GM19455 (cell line): ENCODE data around the gene CAMTA1.
"Not testable (repeated sequence)": the region's sequence is repeated elsewhere in the genome, so short reads cannot be mapped to it uniquely, and the experiment has no call there.

ENCODE experiments used
- ATAC-seq: cut with Tn5 transposase; IDR thresholded peaks from one replicate; pipeline ENCODE4 v1.9.1; 2021; ENCODE audit not compliant: unreplicated experiment

Gene CAMTA1

DNA sequence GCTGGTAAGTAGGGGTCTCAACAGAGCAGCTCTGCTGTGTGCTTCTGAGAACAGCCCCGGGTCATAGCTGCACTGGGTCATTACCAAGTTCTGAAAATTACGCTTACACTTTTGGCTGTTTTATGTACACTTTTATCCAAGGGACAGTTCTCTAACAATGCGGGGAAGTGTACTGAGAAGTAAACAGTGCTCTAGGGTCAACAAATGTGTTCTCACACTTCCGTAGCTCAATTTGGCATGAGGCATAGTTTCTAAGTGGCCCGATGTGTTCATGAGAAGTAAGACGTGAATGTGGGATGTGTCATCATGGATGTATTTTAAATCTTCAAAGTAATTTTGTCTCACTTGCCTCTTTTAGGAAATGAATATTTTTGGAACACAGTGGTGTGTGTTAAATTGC lies 975.0 kb downstream of the CAMTA1 start:
- ATAC-seq, result no peak

DNA sequence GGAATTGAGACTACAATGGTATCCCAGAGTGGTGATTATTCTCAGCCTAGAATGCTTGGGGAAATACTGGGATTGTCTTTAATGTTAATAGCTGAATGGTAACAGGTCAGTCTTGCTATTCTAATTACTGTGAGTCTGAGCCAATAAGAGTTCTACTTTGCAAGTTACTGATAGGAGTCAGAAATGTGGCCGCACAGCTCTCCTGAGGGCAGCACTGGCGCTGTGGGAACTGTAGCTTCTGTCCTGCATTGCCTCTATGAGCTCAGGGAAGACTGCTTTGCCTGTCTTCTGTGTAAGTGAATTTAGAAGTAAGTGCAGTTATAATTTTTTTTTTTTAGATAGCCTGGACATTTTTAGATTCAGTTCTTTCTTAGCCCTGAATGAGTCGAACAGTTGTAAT lies 975.8 kb downstream of the CAMTA1 start:
- no peak for ATAC-seq

DNA sequence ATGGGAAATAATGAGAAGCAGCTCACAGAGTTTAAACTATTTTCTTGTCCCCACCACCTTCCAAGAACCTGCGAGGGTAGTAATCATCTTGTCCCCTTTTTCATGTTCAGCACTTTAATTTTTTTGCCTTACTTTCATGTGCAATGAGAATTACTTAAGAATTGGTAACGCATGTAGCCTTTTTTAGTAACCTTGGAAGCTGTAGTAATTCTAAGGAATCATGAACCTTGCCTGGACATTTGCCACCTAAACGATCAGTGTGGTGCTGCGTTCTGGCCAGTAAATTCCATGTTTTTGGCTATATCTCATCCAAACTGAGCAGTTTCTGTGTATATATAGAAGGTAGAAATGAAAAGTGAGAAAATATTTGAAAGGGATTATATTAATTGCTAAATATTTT lies 981.9 kb downstream of the CAMTA1 start:
- no peak for ATAC-seq

DNA sequence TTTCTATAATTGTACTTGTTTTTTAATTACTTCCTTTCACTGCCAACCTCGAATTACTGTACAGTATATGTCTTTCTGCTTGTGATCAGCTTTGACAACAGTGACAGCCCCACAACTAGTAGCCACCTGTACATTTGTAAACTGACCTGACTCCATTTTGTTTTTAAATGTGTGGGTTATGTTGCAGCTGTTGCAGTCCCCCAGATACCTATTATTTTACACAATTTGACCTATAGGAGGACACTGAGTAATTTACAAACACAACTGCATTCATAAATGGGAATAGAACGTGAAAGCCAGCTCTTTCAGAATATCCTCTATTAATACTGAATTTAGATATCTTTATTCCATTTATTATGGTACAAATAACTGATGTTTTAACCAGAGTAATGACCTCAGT lies 983.3 kb downstream of the CAMTA1 start:
- no peak for ATAC-seq

DNA sequence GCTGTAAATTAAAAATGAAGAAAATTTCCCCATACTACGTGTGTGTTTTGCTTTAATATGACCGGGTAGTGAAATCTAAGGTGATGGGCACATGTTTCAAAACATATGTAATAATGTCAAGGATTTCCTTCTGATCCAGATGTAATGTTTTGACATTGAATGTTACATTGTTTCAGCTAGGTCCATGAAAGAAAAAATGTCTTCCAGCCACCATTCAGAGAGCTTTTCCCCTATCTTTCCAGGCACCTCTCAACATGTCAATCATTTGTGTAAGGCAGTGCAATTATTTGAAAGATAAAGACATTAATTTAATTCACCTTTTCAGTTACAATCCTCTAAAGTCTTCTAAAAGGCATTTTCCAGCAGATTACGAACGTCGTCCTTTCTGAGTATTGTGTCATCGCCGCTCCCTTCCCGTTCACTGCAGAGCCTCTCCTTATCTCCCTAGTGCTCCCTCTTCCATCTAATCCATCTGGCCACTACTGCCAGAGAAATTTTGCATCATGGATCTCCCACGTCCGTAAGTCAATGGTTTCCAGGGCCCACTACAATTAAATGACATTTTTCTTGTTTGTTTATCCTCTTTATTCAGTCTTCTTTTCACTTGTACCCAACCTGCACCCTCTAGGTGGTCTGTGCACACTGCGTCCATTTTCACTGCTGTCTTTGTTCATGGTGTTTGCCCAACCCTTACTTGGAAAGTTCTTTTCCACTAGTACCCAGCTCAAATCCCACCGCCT lies 984.6 kb downstream of the CAMTA1 start:
- ATAC-seq, result no peak

DNA sequence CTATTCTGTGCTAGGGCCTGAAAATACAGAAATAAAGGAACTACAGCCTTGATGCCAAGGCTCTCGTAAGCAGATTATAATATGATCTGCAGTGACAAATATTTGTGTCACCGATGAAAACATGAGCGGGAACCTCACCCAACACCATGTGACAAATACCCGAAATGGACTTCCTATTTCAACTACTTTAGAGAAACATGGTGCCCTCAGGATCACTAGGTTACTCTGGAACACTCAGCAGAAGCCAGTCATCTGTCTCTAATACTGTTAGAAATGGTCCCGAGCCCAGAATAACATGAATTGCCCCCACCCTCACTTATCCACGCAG lies 985.4 kb downstream of the CAMTA1 start:
- peak; percentile 5 for ATAC-seq

DNA sequence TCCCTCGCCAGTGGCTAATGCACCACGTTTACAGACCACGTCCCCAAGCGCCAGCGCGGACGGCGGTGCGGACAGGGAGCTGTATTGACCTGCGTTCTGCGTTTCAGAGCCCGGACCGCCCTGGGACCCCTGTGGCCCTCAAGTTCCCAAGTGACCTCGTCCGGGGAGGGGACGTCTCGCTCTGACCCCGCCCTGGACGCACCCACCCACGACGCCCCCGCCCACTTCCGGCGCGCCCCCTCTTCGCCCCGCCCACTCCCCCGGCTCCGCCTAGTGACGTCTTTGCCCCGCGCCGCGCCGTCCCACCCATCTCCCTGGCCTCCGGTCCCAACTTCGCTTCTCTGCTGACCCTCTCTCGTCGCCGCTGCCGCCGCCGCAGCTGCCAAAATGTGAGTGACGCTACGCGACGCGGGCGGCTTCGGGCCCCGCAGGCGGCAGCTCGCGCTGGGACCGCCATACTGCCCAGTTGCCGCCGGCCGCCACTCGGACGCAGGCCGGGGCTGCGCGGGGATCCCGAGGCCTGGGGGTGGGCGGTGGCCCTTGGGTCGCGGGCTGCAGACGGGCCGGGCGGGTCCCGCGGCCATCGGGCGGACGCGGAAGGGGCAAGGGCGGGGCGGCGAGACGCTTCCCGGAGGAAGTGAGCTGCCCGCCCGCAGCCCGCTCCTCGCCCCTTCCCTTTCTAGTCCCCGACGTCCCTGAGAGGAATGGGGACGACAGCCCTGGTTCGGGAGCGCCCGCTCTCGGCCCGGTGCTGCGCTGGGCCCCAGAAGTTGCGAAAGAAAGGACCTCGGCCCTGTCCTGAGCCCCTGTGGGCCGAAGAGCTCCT lies 986.0 kb downstream of the CAMTA1 start, which contains the start of gene VAMP3:
TSS of gene VAMP3 (plus strand) at position 300 of the 826 bp plus-strand sequence. CDS start at position 388, 88 bp downstream.
- ATAC-seq, result peak; percentile 85

DNA sequence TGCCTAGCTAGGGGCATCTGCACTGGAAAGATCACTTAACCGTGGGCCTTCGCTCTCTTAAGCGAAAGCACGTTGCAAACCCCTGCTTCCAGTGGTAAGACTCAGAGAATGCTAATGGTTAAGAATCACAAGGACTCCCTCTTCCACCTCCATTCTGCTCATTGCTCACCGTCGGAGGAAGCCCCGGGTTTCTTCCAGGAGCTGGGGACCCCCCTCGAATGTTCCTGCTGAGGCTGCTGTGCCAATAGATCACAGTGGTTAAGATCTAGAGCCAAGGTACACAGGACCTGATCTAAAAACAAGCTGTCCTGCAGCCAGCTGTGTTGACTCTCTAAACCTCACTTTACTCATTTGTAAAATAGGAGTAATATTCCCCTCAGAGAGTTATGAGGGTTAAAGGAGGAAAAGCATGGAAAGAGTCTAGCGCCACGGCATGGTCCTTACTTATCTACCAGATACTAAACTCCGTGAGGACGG lies 986.6 kb downstream of the CAMTA1 start:
- no peak for ATAC-seq

DNA sequence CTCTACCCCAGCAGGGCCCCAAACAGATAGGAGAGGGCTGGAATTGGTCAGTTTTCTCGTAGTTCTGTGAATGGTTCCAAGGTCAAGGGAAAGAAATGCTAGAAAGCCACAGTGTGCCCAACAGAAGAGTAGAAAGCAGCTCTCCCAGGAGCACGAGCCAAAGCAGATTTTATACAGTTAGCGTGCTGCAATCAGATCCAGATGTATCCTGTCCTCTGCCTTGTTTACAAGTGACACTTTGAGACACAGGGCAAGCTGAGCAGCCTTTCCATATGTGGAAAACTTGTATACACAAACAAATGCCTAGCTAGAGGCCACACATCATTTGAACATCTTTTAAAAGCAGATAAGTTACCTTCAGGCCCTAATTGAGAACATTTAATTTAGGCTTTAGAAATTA lies 992.3 kb downstream of the CAMTA1 start:
- ATAC-seq, result no peak

DNA sequence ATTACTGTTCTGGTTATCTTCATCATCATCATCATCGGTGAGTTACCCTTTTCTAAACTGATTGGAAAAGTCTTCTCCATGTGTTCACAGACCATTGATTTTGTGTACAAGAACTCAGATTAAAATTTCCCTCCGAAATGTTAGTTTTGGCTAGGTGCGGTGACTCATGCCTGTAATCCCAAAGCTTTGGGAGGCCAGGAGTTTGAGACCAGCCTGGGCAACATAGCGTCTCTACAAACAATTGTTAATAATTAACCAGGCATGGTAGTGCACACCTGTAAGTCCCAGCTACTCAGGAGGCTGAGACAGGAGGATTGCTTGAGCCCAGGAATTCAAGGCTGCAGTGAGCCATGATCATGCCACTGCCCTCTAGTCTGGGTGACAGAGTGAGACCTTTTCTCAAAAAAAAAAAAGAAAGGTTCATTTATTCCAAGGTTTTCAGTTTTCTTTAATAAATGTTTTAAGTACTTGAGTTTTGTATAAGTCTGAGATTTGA lies 992.9 kb downstream of the CAMTA1 start:
- ATAC-seq, result no peak

DNA sequence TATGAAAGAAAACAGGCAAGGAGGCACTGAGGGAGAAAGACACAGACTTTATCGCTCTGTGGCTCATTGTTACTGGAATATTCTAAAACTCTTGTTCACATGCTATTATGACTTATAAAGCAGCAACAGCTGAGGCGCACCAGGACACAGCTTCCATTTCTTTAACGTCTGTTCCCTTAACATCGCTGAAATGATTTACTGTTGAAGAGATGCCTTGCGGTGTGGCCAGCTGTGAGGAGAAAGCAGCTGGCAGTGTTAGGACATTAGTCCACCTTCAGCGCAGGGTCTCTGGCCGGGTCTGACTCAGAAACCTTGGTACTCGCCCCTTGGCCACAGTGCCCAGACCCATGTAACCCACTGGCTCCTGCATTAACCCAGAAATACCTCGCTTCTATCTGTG lies 995.7 kb downstream of the CAMTA1 start:
- no peak for ATAC-seq

DNA sequence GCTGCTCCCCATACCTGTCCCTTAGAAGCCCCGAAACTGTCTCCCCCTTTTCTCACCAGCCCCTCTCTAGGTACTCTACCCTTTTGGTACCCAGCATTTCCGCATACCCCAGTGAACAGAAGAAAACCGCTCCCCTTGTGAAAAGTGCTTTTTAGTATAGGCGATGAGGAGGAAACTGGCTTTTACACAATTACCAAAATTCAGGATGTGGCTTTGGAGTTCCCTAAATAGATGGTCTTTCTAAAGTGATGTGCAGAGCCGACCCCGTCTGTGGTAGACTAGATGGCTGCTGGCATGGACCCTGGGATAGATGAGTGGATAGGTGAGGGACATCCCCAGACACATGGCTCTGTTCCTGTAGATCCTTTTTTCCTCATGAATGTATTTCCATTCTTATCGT lies 996.2 kb downstream of the CAMTA1 start:
- ATAC-seq, result no peak

DNA sequence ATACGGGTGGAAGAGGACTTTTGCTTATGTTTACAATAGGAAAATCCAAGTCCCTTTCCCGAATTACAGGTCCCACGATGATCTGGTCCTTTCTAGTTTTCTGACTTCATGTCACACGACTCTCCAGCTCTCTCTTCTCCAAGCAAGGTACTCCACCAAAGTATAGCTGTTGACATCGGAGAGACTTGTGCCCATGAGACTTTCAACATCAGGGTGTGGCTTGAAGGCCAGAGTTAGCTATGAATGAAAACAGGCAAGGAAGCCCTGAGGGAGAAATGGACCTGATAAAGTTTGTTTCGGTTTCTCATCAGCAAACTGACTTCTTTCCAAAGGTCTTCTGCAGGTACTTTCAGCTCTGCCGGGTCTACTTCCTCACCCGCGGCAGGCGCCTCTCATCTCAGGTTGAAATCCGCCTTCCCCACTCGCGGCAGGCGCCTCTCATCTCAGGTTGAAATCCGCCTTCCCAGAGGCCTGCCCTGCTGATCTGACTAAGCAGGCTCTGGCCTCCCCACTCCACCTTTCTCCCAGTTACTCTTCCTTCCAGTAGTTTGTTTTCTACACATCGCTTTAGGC lies 996.8 kb downstream of the CAMTA1 start:
- no peak for ATAC-seq

DNA sequence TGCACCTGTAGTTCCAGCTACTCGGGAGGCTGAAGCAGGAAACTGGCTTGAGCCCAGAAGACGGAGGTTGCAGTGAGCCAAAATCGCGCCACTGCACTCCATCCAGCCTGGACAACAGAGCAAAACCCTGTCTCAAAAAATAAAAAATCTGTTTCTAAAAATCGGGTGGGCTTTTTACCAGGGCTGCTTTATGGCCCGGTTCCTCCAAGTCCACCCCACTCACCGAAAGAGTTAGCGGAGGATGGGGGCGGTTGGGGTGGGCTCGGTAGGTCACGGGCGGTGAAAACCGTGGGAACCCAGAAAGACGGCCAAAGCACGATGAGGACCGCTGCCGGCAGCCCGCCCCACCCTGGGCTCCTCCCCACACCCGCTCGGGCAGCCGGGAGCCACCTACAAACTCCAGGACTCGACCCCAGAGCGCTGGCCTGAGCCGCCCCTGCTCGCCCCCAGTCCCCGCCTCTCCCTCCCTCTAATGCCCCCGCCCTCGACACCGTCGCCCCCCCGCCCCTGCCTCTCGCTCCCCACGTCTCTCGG lies 998.0 kb downstream of the CAMTA1 start:
- no peak for ATAC-seq

DNA sequence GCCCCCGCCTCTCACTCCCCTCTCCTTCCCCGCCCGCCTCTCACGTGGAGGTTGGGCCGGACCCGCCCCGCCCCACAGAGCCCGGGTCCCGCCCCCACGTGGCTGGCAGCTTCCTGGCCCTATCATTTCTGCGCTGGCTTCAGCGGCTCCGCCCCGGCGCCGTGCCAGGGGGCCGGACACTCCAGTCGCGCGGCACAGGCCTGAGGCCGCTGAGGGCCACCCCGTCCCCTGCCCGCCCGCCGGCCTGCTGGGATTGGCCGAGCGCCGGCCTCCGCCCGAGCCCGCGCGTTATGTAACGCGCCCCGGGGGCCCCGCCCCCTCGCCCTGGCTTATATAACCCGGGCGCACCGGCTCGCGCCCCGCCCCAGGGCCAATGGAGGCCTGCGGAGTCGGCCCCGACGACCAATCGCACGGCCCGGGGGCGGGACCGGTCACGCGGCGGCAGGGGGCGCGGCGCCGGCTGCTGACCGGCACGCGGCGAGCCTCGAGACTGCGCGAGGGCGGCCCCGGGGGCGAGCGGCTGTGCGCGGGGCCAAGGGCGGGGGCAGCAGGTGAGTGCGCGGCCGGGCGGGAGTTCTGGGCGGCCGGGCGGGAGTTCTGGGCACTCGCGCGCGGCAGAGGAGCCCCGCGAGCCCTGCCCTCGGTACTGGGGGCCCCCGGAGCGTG lies 998.7 kb downstream of the CAMTA1 start, which contains the start of gene PER3:
TSS of gene PER3 (plus strand) at position 466 of the 666 bp plus-strand sequence. CDS start 587 bp downstream, outside the sequence.
- peak; percentile 91 for ATAC-seq

DNA sequence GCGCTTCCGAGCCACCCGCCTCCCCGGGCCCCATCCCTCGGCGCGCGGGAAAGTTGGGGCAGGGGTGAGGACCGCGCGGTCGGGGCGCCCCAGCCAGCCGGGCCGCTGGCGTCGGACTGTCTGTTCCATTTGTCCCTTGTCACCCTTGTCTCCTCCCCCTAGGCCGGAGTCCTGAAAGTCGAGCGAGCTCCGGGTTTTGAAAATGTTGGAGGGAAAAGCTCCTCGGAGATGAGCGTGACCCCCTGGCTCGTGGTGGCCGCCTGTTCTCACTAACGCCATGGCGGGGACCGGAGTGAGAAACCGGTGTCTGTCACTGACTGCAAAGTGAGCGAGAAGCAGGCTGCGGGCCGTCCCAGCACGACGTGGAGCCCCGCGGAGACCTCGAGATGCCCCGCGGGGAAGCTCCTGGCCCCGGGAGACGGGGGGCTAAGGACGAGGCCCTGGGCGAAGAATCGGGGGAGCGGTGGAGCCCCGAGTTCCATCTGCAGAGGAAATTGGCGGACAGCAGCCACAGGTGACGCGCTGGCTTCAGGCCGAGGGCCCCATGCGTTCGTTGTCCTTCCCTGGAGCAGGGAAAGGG lies 999.3 kb downstream of the CAMTA1 start:
- no peak for ATAC-seq

DNA sequence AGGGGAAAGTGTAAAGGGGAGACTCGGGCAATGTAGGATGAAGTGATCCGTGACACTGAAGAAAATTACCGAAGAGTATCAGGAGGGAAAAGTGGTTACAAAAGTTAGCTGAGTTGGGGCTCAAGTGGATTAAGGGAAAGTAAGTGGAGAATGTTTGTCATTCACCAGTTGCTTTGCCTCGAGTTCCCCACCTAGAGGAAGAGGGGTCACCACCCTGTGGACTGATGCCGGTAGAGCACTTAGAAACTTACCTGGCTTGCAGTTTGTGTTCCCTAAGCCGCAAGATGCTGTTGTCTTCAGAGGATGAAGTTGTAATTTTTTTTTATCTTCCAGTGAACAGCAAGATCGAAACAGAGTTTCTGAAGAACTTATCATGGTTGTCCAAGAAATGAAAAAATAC lies 999.9 kb downstream of the CAMTA1 start:
- ATAC-seq, result no peak

DNA sequence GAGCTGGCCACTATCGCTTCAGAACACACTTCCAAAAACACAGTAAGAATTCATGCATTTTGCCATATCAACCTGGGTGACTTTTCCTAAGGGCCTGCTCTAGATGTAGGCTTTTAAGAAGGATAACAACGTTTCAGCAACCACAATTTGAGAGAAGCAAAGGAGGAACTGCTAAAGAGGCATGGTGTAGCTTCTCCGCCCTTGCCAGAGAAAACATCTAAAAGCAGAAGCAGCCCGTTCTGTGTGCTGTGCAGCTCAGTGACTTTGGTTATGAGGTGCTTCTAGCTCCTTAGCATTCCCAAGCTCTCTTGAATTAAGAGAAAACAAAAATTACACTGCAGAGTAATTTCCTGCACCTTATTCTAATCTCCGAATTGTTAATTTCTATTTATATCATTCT lies 1001.5 kb downstream of the CAMTA1 start:
- no peak for ATAC-seq

DNA sequence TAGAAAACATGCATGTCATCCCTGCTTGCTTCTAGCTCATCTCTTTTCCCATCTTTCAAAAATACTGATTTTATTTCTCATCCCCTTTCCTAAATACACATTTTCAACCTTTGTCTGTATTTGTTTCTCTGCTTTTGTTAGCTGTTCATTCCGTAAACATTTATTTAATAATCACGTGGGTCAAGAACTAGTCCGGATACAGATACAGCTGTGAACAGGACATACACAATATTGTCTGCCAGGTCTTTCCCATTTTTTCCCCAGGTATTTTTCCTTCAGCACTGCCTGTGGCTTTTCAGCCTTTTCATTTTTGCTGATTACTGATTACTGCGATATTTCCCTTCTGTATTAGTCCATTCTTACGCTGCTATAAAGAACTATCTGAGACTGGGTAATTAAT lies 1004.6 kb downstream of the CAMTA1 start:
- ATAC-seq, result no peak

DNA sequence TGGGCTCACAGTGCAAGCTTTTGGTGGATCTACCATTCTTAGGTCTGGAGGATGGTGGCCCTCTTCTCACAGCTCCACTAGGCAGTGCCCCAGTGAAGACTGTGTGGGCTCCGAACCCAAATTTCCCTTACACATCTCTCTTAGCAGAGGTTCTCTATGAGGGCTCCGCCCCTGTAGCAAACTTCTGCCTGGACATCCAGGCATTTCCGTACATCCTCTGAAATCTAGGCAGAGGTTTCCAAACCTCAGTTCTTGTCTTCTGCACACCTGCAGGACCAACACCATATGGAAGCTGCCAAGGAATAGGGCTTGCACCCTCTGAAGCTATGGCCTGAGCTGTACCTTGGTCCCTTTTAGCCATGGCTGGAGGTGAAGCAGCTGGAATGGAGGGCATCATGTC lies 1005.8 kb downstream of the CAMTA1 start:
- ATAC-seq, result not testable (repeated sequence)
